Measurements from ENCODE around the gene MAL. TPM values are rescaled to one million over a fixed set of nuclear protein-coding genes. Genes with fewer than 3 reads are reported as not detected.

Gene MAL
- total and polyA plus RNA-seq, 2 experiments from 2014 or later, result 0.24 to 0.31 TPM

DNA sequence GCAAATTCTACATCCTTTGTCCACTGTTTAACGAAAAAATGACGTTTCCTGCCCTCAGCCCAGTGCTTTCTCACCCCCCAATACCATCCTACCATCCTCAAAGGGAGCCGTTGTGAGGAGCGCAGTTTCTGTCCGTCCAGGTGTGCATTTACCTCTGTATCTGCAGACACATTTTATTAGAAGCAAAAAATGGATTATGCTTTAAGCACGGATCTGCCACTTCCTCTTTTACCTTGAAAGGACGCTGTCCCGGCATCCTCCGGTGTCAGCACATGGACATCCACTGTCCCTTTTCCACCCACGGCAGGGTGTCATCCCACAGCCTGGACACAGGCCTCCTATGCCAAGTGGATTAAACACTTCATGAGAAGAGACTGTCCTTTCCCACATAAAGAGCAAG lies 7.2 kb upstream of the MAL start:
- Mint-ChIP-seq H3K27me3 (ENCODE audit: insufficient read depth, low read depth, poor library complexity) (peaks cover 20% of the 10 kb centered on the region), H3K27ac (no peak overlapping the region)

More for the DNA sequence above, 7.2 kb upstream of the MAL start:
- no peaks in the 10 kb centered on the region for H3K36me3 ChIP-seq (ENCODE audit: insufficient read depth)
- no peak overlapping the region for H3K27ac ChIP-seq (ENCODE audit: low read depth)
- H3K79me2 ChIP-seq (replicated peaks; ENCODE audit: insufficient read depth), result no peaks in the 10 kb centered on the region
- Mint-ChIP-seq H3K9me3 (no peaks in the 10 kb centered on the region), H3K4me1 (peaks cover 28% of the 10 kb centered on the region), H3K4me3 (no peak overlapping the region), H3K36me3 (ENCODE audit: low read depth) (no peaks in the 10 kb centered on the region)
- H3K4me3 ChIP-seq, result no peak overlapping the region
- peak overlapping the region; percentile 48 for H2AFZ ChIP-seq
- peak overlapping the region; percentile 55; the same call in 1 of the 2 replicates for H3K4me2 ChIP-seq
- no peak for TF ChIP-seq ETS1 (IDR thresholded peaks at IDR 0.05)
- no peak for TF ChIP-seq REST (IDR thresholded peaks at IDR 0.05; ENCODE audit: unreplicated experiment)
- TF ChIP-seq ZNF114 (CRISPR knock-in tag; IDR thresholded peaks at IDR 0.05), result no peak
- TF ChIP-seq EZH2 (IDR thresholded peaks at IDR 0.05; ENCODE audit: low read depth, unreplicated experiment), result no peak
- no peak for TF ChIP-seq EZH2phosphoT487 (IDR thresholded peaks at IDR 0.05; ENCODE audit: unreplicated experiment)
- TF ChIP-seq CREB1 (CRISPR knock-in tag; IDR thresholded peaks at IDR 0.05; ENCODE audit: low read depth), result no peak
- no peak for TF ChIP-seq POLR2AphosphoS5 (IDR thresholded peaks at IDR 0.05; ENCODE audit: low read depth)
- TF ChIP-seq, protein P1, sequence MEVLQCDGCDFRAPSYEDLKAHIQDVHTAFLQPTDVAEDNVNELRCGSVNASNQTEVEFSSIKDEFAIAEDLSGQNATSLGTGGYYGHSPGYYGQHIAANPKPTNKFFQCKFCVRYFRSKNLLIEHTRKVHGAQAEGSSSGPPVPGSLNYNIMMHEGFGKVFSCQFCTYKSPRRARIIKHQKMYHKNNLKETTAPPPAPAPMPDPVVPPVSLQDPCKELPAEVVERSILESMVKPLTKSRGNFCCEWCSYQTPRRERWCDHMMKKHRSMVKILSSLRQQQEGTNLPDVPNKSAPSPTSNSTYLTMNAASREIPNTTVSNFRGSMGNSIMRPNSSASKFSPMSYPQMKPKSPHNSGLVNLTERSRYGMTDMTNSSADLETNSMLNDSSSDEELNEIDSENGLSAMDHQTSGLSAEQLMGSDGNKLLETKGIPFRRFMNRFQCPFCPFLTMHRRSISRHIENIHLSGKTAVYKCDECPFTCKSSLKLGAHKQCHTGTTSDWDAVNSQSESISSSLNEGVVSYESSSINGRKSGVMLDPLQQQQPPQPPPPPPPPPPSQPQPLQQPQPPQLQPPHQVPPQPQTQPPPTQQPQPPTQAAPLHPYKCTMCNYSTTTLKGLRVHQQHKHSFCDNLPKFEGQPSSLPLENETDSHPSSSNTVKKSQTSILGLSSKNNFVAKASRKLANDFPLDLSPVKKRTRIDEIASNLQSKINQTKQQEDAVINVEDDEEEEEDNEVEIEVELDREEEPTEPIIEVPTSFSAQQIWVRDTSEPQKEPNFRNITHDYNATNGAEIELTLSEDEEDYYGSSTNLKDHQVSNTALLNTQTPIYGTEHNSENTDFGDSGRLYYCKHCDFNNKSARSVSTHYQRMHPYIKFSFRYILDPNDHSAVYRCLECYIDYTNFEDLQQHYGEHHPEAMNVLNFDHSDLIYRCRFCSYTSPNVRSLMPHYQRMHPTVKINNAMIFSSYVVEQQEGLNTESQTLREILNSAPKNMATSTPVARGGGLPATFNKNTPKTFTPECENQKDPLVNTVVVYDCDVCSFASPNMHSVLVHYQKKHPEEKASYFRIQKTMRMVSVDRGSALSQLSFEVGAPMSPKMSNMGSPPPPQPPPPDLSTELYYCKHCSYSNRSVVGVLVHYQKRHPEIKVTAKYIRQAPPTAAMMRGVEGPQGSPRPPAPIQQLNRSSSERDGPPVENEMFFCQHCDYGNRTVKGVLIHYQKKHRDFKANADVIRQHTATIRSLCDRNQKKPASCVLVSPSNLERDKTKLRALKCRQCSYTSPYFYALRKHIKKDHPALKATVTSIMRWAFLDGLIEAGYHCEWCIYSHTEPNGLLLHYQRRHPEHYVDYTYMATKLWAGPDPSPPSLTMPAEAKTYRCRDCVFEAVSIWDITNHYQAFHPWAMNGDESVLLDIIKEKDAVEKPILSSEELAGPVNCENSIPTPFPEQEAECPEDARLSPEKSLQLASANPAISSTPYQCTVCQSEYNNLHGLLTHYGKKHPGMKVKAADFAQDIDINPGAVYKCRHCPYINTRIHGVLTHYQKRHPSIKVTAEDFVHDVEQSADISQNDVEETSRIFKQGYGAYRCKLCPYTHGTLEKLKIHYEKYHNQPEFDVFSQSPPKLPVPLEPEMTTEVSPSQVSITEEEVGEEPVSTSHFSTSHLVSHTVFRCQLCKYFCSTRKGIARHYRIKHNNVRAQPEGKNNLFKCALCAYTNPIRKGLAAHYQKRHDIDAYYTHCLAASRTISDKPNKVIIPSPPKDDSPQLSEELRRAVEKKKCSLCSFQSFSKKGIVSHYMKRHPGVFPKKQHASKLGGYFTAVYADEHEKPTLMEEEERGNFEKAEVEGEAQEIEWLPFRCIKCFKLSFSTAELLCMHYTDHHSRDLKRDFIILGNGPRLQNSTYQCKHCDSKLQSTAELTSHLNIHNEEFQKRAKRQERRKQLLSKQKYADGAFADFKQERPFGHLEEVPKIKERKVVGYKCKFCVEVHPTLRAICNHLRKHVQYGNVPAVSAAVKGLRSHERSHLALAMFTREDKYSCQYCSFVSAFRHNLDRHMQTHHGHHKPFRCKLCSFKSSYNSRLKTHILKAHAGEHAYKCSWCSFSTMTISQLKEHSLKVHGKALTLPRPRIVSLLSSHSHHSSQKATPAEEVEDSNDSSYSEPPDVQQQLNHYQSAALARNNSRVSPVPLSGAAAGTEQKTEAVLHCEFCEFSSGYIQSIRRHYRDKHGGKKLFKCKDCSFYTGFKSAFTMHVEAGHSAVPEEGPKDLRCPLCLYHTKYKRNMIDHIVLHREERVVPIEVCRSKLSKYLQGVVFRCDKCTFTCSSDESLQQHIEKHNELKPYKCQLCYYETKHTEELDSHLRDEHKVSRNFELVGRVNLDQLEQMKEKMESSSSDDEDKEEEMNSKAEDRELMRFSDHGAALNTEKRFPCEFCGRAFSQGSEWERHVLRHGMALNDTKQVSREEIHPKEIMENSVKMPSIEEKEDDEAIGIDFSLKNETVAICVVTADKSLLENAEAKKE (CRISPR knock-in tag; IDR thresholded peaks at IDR 0.05), result no peak
- no peak for TF ChIP-seq NANOG (IDR thresholded peaks at IDR 0.05; ENCODE audit: borderline replicate concordance)
- TF ChIP-seq, protein P2, sequence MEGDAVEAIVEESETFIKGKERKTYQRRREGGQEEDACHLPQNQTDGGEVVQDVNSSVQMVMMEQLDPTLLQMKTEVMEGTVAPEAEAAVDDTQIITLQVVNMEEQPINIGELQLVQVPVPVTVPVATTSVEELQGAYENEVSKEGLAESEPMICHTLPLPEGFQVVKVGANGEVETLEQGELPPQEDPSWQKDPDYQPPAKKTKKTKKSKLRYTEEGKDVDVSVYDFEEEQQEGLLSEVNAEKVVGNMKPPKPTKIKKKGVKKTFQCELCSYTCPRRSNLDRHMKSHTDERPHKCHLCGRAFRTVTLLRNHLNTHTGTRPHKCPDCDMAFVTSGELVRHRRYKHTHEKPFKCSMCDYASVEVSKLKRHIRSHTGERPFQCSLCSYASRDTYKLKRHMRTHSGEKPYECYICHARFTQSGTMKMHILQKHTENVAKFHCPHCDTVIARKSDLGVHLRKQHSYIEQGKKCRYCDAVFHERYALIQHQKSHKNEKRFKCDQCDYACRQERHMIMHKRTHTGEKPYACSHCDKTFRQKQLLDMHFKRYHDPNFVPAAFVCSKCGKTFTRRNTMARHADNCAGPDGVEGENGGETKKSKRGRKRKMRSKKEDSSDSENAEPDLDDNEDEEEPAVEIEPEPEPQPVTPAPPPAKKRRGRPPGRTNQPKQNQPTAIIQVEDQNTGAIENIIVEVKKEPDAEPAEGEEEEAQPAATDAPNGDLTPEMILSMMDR (conservative IDR thresholded peaks at IDR 0.05; ENCODE audit: low read depth in 2 of 2), result no peak
- TF ChIP-seq JUNB (IDR thresholded peaks at IDR 0.05; ENCODE audit: unreplicated experiment), result no peak
- TF ChIP-seq STAT1 (IDR thresholded peaks at IDR 0.05; ENCODE audit: unreplicated experiment), result no peak
- TF ChIP-seq ZNF331 (CRISPR knock-in tag; IDR thresholded peaks at IDR 0.05; ENCODE audit: low read depth), result no peak
- H3K9me2 ChIP-seq (ENCODE audit: insufficient read depth), result no peaks in the 10 kb centered on the region
- peaks cover 15% of the 10 kb centered on the region for H3K27me3 ChIP-seq (ENCODE audit: insufficient read depth)
- peaks cover 14% of the 10 kb centered on the region for H3K4me1 ChIP-seq (ENCODE audit: insufficient read depth)
- ATAC-seq, result no peak
- no peaks in the 10 kb centered on the region for H3F3A ChIP-seq (replicated peaks; ENCODE audit: low read depth)
- no peak for DNase-seq (ENCODE audit: low spot score)
- no peaks in the 10 kb centered on the region for H4K20me1 ChIP-seq (replicated peaks; ENCODE audit: insufficient read depth)
